ENCODE measurements around the gene TIPIN. TPM values are rescaled to one million over a fixed set of nuclear protein-coding genes. Genes with fewer than 3 reads are reported as not detected.

Gene TIPIN
- polyA plus RNA-seq, 2 of the 4 experiments (the other 2 are of a cell fraction): 28.4 to 37.4 TPM

- CTCF ChIA-PET: interaction anchor here (0.5 to 4.4 kb wide), 55 partner anchors 10 to 1070 kb away, joined by 3 to 29 read pairs (median 3); partner anchors contain the start of genes INTS14, MAP2K1 and MEGF11
- Histone ChIP-seq H3K27ac (no peak overlapping the region), H3K4me2 (peak overlapping the region; percentile 48), H3K4me3 (no peak overlapping the region), H3K4me1 (peaks cover 13% of the 10 kb centered on the region), H3K9me3 (no peaks in the 10 kb centered on the region)
- FAIRE-seq: peak; percentile 18
- POLR2A ChIA-PET: no interaction called here
- ATAC-seq: peak; percentile 56 to 69; a peak in 3 of 6 replicates
- WGBS (ENCODE audit: missing lambda C conversion rate): 1% methylated on average over 6 of the region's 6 CpGs
- TF ChIP-seq RAD21 (conservative IDR thresholded peaks at IDR 0.05 in 1 of 2, IDR thresholded peaks at IDR 0.05 in 1 of 2) (peak; percentile 65 to 72), CHD4 (IDR thresholded peaks at IDR 0.05; ENCODE audit: borderline replicate concordance) (no peak), SMC3 (IDR thresholded peaks at IDR 0.05) (peak; percentile 70), MAFK (IDR thresholded peaks at IDR 0.05; ENCODE audit: partially characterized antibody) (peak; percentile 1), CTCF (IDR thresholded peaks at IDR 0.05) (peak; percentile 85)
- peak; percentile 27 to 37 for DNase-seq (ENCODE audit: low read depth in 1 of 2, low spot score in 1 of 2)
Measured at GRCh38 chr15:66287461-66288057, 68.9 kb downstream of the TIPIN start.

Small RNA genes lying within 50 kb of the gene (small RNA-seq; reads per million reads assigned to genes)
- gene RF00019 (0 reads per million in 6 experiments), gene SCARNA14 (1.5 to 62.9 (median 18.0) reads per million in 6 experiments)

Other genes starting within 250 kb of the TIPIN start
- 0.25 and 0.33 TPM in 2 replicates for gene MEGF11, start 102.9 kb downstream of the TIPIN start, polyA plus RNA-seq (2011; rRNA removed)
- 0.31 to 0.49 TPM (median 0.37 TPM) in 3 replicates for gene MEGF11, start 102.9 kb downstream of the TIPIN start, polyA plus RNA-seq (2017; fragmentation: RNase III; extraction: RNeasy Plus Mini Kit Qiagen cat#74134 plus additional on column Dnase treatment)
- 64.3 and 74.9 TPM in 2 replicates for gene DIS3L, start 63.1 kb downstream of the TIPIN start, polyA plus RNA-seq (2011; rRNA removed)
- 43.6 to 47.9 TPM (median 44.6 TPM) in 3 replicates for gene DIS3L, start 63.1 kb downstream of the TIPIN start, polyA plus RNA-seq (2017; fragmentation: RNase III; extraction: RNeasy Plus Mini Kit Qiagen cat#74134 plus additional on column Dnase treatment)
- gene MAP2K1, start 30.2 kb upstream of the TIPIN start, polyA plus RNA-seq (2011; rRNA removed): 30.3 and 34.3 TPM in 2 replicates
- 39.6 to 41.9 TPM (median 40.0 TPM) in 3 replicates for gene MAP2K1, start 30.2 kb upstream of the TIPIN start, polyA plus RNA-seq (2017; fragmentation: RNase III; extraction: RNeasy Plus Mini Kit Qiagen cat#74134 plus additional on column Dnase treatment)
- 70.5 and 84.9 TPM in 2 replicates for gene SNAPC5, start 141.1 kb upstream of the TIPIN start, polyA plus RNA-seq (2011; rRNA removed)
- gene SNAPC5, start 141.1 kb upstream of the TIPIN start, polyA plus RNA-seq (2017; fragmentation: RNase III; extraction: RNeasy Plus Mini Kit Qiagen cat#74134 plus additional on column Dnase treatment): 78.7 to 85.1 TPM (median 80.9 TPM) in 3 replicates
- gene RPL4, start 148.2 kb upstream of the TIPIN start, polyA plus RNA-seq (2011; rRNA removed): 6,042 and 6,957 TPM in 2 replicates
- 4,068 to 4,549 TPM (median 4,330 TPM) in 3 replicates for gene RPL4, start 148.2 kb upstream of the TIPIN start, polyA plus RNA-seq (2017; fragmentation: RNase III; extraction: RNeasy Plus Mini Kit Qiagen cat#74134 plus additional on column Dnase treatment)
- gene ZWILCH, start 148.6 kb upstream of the TIPIN start, polyA plus RNA-seq (2011; rRNA removed): 62.7 and 70.9 TPM in 2 replicates
- gene ZWILCH, start 148.6 kb upstream of the TIPIN start, polyA plus RNA-seq (2017; fragmentation: RNase III; extraction: RNeasy Plus Mini Kit Qiagen cat#74134 plus additional on column Dnase treatment): 49.4 to 53.5 TPM (median 50.9 TPM) in 3 replicates
- not detected in 2 replicates for gene LCTL, start 209.3 kb upstream of the TIPIN start, polyA plus RNA-seq (2011; rRNA removed)
- gene LCTL, start 209.3 kb upstream of the TIPIN start, polyA plus RNA-seq (2017; fragmentation: RNase III; extraction: RNeasy Plus Mini Kit Qiagen cat#74134 plus additional on column Dnase treatment): 0.05 TPM in 1 of 3 replicates, not detected in the others